DMS79 (cell line): Measurements from ENCODE around the gene STAT1.

Experiments used
- DNase-seq: peaks from one replicate; lab custom pipeline; 2025; lab: John Stamatoyannopoulos, UW

Gene STAT1

DNA sequence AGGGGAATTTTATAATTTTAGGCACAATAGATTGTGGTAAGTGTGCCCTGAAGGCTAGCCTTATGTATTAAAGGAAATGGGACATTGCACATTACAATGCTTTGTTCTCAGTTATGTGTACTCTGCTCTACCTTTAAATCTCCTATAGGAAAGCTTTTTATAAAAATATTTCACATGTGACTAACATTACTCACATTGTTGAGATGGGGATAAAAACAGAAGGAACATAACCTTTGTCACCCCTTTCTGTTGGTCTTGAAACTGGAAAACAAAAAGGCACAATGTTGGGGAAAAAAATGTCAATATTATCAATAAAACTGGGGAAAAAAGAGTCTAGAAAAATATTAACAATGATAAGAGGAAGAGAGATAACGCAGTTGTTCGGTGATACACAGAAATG lies 17.3 kb upstream of the STAT1 start:
- DNase-seq: no peak

- DNase-seq: no peak
Measured at GRCh38 chr2:191030521-191031154, 16.7 kb upstream of the STAT1 start.

- DNase-seq: no peak
Measured at GRCh38 chr2:191029280-191029950, 15.4 kb upstream of the STAT1 start.

DNA sequence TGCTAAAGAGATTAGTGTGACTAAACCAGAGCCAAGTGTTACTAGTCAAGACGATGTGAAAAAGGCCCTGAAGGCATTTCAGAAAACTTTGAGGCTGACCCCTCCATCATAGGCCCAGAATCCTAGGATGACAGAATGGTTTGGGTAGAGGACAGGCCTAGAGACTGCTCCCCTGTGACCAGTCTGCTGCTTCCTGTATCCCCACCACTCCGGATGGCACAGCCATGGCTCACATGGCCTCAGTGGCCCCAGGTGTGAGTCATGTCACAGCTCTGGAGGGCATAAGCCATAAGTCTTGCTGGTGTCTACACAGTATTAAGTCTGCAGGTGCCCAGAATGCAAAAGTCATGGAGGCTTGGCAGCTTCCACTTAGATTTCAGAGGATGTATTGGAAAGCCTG lies 12.4 kb upstream of the STAT1 start:
- DNase-seq: no peak

GRCh38 chr2:191025135-191025534 lies 11.2 kb upstream of the STAT1 start:
- DNase-seq: no peak

GRCh38 chr2:191023235-191023679 lies 9.3 kb upstream of the STAT1 start:
- no peak for DNase-seq

DNA sequence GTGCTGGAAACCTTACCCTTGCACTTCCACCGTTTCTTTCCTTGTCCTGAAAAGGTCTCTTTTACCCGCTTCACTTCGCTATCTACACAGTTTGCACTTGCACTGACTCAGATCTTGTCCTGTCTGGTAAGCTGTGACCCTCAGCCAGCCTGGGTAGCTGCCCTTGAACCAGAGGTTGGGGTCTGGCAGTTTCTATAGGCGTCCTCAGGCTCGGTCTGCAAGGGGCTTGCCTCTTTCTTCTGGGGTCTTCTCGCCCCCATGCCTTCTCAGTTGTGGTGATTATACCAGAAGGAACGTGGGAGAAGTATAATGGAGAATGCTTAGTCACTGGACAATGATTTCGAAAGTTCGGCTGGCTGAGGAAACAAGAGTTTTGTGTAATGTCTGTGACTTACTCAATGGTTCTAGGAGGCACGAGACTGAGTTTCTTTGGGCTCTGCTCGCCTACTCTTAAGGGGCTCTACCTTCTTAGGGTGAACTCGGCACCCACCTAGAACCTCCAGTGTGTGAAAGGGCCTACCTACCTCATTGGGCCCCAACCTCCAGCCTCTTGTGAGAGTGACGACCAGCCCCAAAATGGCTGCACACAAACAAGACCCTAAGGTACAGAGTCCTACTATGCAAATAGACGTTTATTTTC lies 6.9 kb upstream of the STAT1 start:
- peak; percentile 2 for DNase-seq

DNA sequence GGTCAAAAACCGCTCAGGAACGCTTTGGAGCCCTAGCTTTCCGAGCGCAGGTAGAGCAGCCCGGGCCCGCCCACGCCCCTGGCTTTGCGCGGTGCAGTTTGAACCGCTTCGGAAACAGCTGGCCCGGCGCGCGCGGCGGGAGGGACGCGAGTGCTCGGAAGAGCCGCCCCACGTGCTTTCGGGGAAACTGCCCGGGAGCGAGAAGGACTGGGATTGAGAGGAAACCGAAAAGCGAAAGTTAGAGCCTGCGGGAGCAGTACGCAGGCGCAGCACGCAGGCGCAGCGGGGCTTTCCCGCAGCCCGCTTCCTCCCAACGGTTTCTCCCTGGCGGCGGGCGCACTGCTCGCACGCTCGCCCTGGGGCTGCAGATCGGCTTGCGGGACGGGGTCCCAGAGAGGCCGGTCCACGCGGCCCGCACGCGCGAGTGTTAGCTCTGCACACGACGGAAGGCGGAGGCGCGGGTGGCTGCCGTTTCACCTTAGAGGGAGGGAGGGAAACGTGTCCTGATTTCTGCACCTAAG lies 6.3 kb upstream of the STAT1 start:
- DNase-seq: peak; percentile 92

DNA sequence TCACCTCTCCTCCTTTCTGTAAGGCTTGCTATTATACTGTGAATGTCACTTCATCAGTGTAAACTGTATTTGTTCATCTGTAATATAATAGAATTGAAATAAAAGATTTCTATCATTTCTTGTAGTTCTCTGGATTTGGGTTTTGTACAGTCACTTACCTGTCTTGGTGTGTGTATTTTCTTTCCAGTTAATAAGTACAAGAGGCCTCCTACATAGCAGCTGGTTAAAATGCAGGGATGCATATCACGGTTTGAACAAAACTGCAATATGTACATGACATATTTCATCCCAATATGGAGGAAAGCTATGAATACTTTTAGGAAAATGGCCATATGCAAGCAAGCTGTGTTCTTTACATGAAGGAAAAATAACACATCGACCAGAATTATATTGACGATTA lies 5.4 kb upstream of the STAT1 start:
- no peak for DNase-seq

- DNase-seq: no peak
Measured at GRCh38 chr2:191018643-191019119, 4.7 kb upstream of the STAT1 start.

- DNase-seq: no peak
Measured at GRCh38 chr2:191018048-191018447, 4.1 kb upstream of the STAT1 start.

- DNase-seq: no peak
Measured at GRCh38 chr2:191015831-191016230, 1.9 kb upstream of the STAT1 start.

GRCh38 chr2:191015239-191015638 lies 1.3 kb upstream of the STAT1 start:
- DNase-seq: no peak

DNA sequence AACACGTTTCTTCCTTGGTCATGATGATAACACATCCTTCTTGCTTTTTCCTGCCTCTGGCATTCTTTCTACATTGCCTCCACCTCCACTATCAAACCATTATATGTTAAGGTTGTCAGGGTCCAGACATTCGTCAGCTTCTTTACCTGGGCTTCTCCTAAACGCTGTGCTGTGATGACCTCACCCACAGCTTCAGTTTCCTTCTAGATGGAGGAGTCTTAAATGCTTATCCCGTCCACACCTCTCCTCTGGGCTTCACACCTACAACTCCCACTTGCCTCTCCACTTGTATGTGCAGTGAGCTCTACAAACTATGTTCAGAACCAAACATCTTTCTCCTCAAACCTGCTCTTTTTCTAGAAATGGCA lies 666 bp upstream of the STAT1 start:
- DNase-seq: peak; percentile 14

DNA sequence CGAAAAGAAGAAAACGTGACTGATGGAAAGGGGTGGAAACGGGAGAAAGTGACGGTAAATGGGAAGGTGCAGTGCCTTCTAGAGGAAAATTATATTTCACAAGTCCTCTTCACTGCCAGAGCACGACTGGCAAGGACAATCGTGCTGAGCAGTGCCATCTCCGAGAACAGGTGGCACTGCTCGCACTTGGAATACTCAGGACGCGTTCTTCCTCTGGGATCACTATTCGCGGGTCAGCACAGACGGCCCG lies 364 bp downstream of the STAT1 start:
- DNase-seq: peak; percentile 40

DNA sequence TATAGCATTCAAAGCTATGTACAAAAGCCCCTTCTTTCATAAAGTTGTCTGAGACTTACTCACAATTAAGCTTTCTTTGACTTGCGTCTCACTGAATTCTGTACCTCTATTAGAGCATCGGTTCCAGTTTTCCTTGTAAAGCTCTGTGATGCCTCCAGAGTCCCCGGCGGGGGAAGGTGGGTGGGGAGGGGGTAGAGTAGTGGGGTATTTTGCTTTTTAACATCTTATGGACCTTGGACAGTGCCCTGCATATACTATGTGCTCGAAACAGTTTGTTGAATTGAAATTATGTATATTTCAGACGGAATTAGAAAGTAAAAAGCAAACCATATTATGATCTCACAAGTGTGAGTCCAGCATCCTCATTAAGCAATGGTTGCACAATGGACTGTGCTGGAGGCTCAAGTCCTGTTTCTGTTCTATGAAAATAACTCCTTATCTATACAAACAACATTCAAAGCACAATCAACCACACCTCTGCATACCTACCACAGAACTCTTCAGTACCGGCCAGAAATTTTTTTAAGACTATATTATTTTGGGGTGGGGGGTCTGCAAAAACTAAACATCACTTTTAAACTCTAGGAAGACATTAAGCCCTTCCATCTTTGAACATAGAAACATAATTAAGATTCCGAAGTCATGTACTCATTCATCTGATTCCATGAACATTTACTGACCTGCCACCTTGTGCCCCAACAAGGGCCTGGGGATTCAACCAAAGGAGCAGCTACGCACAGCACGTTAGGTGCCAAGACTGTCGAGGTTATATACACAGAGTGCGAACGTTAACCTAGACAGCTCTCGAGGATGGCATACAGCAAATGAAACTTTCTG lies 908 bp downstream of the STAT1 start:
- peak; percentile 40 for DNase-seq

DNA sequence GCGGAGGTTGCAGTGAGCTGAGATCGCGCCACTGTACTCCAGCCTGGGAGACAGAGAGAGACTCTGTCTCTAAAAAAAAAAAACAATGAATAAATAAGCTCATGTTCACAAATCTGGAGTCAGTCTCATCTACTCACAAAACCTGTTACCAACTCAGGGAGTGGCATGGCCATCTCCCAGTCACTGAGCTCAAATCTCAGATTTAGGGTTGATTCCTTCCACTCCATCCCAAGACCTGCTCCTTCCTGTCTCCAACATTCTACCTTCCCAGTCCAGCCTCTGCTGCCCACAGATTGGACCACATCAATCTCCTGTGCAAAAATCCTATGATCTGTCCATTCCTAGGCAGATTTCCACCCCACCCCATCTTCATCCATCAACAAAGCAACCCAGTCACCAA lies 1.6 kb downstream of the STAT1 start:
- no peak for DNase-seq

- no peak for DNase-seq
Measured at GRCh38 chr2:191010887-191011885, 2.8 kb downstream of the STAT1 start.

- DNase-seq: no peak
Measured at GRCh38 chr2:191009541-191010374, 4.2 kb downstream of the STAT1 start.

GRCh38 chr2:191008286-191008685 lies 5.7 kb downstream of the STAT1 start:
- DNase-seq: no peak
